K562 (cell line): ENCODE results near the gene SSU72. TPM values are rescaled to one million over a fixed set of nuclear protein-coding genes. Genes with fewer than 3 reads are reported as not detected.

Experiments used
- ARNT ChIP-seq, 2 experiments: fragments of 450-650 bp; IDR thresholded peaks; 2 replicates each; pipeline ENCODE4 v1.6.1; 2016; ENCODE audit warnings: mild to moderate bottlenecking in 1 of 2
- EZH2 ChIP-seq: IDR thresholded peaks from 2 replicates; pipeline ENCODE4 v1.6.1; 2012; ENCODE audit warnings: low read depth, mild to moderate bottlenecking, inconsistent platforms, low read length, borderline replicate concordance
- FOXM1 ChIP-seq, 2 experiments: fragments of 450-650 bp in 1 of 2; sonication (generic) in 1 of 2; formaldehyde crosslinking in 1 of 2; IDR thresholded peaks; 2 replicates each; pipeline versions ENCODE4 v1.6.1 to v1.9.0; 2017 to 2022; ENCODE audit warnings: low read depth in 2 of 2, mild to moderate bottlenecking in 2 of 2, missing genetic modification reagents in 1 of 2, moderate library complexity in 1 of 2
- HLTF ChIP-seq: fragments of 450-650 bp; IDR thresholded peaks from 2 replicates; pipeline ENCODE4 v1.6.1; 2016
- MAZ ChIP-seq, 2 experiments: fragments of 450-650 bp in 1 of 2; sonication (generic) in 1 of 2; formaldehyde crosslinking; IDR thresholded peaks in 1 of 2; conservative IDR thresholded peaks in 1 of 2; 2 replicates each; pipeline versions ENCODE4 v1.4.0 to v1.5.0; 2020; ENCODE audit warnings: mild to moderate bottlenecking in 1 of 2, missing genetic modification reagents in 1 of 2
- MLX ChIP-seq, 2 experiments: fragments of 450-650 bp in 1 of 2; sonication (generic) in 1 of 2; formaldehyde crosslinking; conservative IDR thresholded peaks; 2 replicates each; pipeline versions ENCODE4 v1.4.0 to v1.8.1; 2020 to 2022; ENCODE audit warnings: mild to moderate bottlenecking in 1 of 2, missing genetic modification reagents in 1 of 2
- MNT ChIP-seq, 2 experiments: fragments of 450-650 bp; conservative IDR thresholded peaks; 2 replicates each; pipeline ENCODE4 v1.6.1; 2017; ENCODE audit warnings: mild to moderate bottlenecking in 2 of 2, moderate library complexity in 2 of 2
- NCOA4 ChIP-seq: fragments of 450-650 bp; IDR thresholded peaks from 2 replicates; pipeline ENCODE4 v1.6.1; 2018; ENCODE audit warnings: mild to moderate bottlenecking; ENCODE audit not compliant: partially characterized antibody
- NCOR1 ChIP-seq: fragments of 450-650 bp; IDR thresholded peaks from 2 replicates; pipeline ENCODE4 v1.6.1; 2016; ENCODE audit warnings: mild to moderate bottlenecking, moderate library complexity
- PRDM10 ChIP-seq: fragments of 450-650 bp; IDR thresholded peaks from 2 replicates; pipeline ENCODE4 v1.6.1; 2018; ENCODE audit not compliant: partially characterized antibody
- SLC30A9 ChIP-seq: fragments of 250-450 bp; sonication (Bioruptor Pico); IDR thresholded peaks from 2 replicates; pipeline ENCODE4 v1.8.0; 2022; ENCODE audit warnings: mild to moderate bottlenecking, moderate library complexity
- SREBF1 ChIP-seq: fragments of 150-350 bp; IDR thresholded peaks from 2 replicates; pipeline ENCODE4 v1.6.1; 2014; ENCODE audit warnings: antibody characterized with exemption, low read depth, low read length, borderline replicate concordance
- TCF3 ChIP-seq: sonication (generic); formaldehyde crosslinking; IDR thresholded peaks from 2 replicates; pipeline ENCODE4 v1.4.0; 2020; ENCODE audit warnings: mild to moderate bottlenecking, missing genetic modification reagents
- THRAP3 ChIP-seq: fragments of 450-650 bp; IDR thresholded peaks from 2 replicates; pipeline ENCODE4 v1.6.1; 2016; ENCODE audit warnings: mild to moderate bottlenecking, inconsistent platforms, borderline replicate concordance
- ZNF274 ChIP-seq: IDR thresholded peaks from 2 replicates; pipeline ENCODE4 v1.6.1; 2011; ENCODE audit warnings: low read depth, mild to moderate bottlenecking, low read length, moderate library complexity, borderline replicate concordance
- polyA plus RNA-seq, 8 experiments: library from polyadenylated mRNA; depleted of rRNA in 4 of 8; stranded (reverse) in 5 of 8; unstranded in 3 of 8; fragments of >200 nt; fragmentation: Nextera tagmentation in 2 of 8; fragmentation: Illumina TruSeq in 1 of 8; extraction: Ambion mirVana in 2 of 8; extraction: Trizol in 1 of 8; gene quantifications; 2 replicates each; pipeline versions ENCODE4 v1.2.1 to v1.2.3, GENCODE V29; 2011 to 2014; ENCODE audit warnings: inconsistent platforms in 1 of 8, missing spikeins in 1 of 8
- total RNA-seq, 7 experiments: library from RNA; depleted of rRNA in 6 of 7; stranded (reverse); fragments of >200 nt in 6 of 7; fragmentation: Illumina TruSeq in 2 of 7; extraction: Trizol in 2 of 7; gene quantifications; 2 replicates each; pipeline versions ENCODE4 v1.2.1 to v1.2.3, GENCODE V29; 2011 to 2021; ENCODE audit warnings: low replicate concordance in 1 of 7

The SSU72 gene
- total and polyA plus RNA-seq, 9 of the 15 experiments (the other 6 are each of a cell fraction or from before 2014, with no cell fraction given) = 70.8 to 201 (median 94.6) TPM

- TF ChIP-seq PRDM10 (no peak), ZNF274 (no peak), MNT (conservative IDR thresholded peaks at IDR 0.05) (no peak), THRAP3 (peak; percentile 93), EZH2 (no peak), HLTF (no peak), MLX (CRISPR knock-in tag; conservative IDR thresholded peaks at IDR 0.05) (no peak), MAZ (CRISPR knock-in tag; conservative IDR thresholded peaks at IDR 0.05 in 1 of 2, IDR thresholded peaks at IDR 0.05 in 1 of 2) (no peak), TCF3 (CRISPR knock-in tag) (0 out of 2 replicates have a peak, but pooled peaks have one; percentile 5), NCOR1 (peak; percentile 36; the same call in 1 of the 2 replicates), ARNT (IDR thresholded peaks at IDR 0.05) (0 out of 4 replicates have a peak, but pooled peaks of 1 of the 2 experiments have one; percentile 60), NCOA4 (no peak), SREBF1 (no peak), FOXM1 (IDR thresholded peaks at IDR 0.05; ENCODE audit: low read depth) (peak; percentile 98), FOXM1 (CRISPR knock-in tag; IDR thresholded peaks at IDR 0.05; ENCODE audit: low read depth) (peak; percentile 16; the same call in 1 of the 2 replicates), SLC30A9 (CRISPR knock-in tag) (0 out of 2 replicates have a peak, but pooled peaks have one; percentile 2)
These were observed 63.6 kb downstream of the SSU72 start (continued) for GRCh38 chr1:1510912-1511532.
